WTC11 (cell line): Measurements from ENCODE around the gene SNX11.

Source experiments
- CTCF ChIP-seq: fragments of 200-600 bp; IDR thresholded peaks from 2 replicates; pipeline ENCODE4 v1.8.0; 2022; ENCODE audit warnings: antibody characterized with exemption
- E2F4 ChIP-seq: sonication (generic); formaldehyde crosslinking; IDR thresholded peaks from 2 replicates; pipeline ENCODE4 v1.8.1; 2022; ENCODE audit warnings: low read depth, mild to moderate bottlenecking, moderate library complexity, missing genetic modification reagents, borderline replicate concordance
- FOXJ3 ChIP-seq: sonication (generic); formaldehyde crosslinking; IDR thresholded peaks from 2 replicates; pipeline ENCODE4 v1.9.0; 2021; ENCODE audit warnings: missing genetic modification reagents, mild to moderate bottlenecking, borderline replicate concordance
- MXD4 ChIP-seq: fragments of 250-450 bp; sonication (Bioruptor Pico); IDR thresholded peaks from 2 replicates; pipeline ENCODE4 v1.8.0; 2021; ENCODE audit warnings: mild to moderate bottlenecking, moderate library complexity, borderline replicate concordance
- USF1 ChIP-seq: sonication (generic); formaldehyde crosslinking; IDR thresholded peaks from 2 replicates; pipeline ENCODE4 v1.8.0; 2022; ENCODE audit warnings: mild to moderate bottlenecking, missing genetic modification reagents
- ZBTB43 ChIP-seq: sonication (generic); formaldehyde crosslinking; IDR thresholded peaks from 2 replicates; pipeline ENCODE4 v1.8.1; 2023; ENCODE audit warnings: mild to moderate bottlenecking, missing genetic modification reagents
- ZNF532 ChIP-seq: fragments of 250-450 bp; sonication (Bioruptor Pico); IDR thresholded peaks from 2 replicates; pipeline ENCODE4 v1.9.0; 2021; ENCODE audit warnings: mild to moderate bottlenecking, borderline replicate concordance

GRCh38 chr17:48161127-48161905 is 53.8 kb downstream of the SNX11 start:
- TF ChIP-seq MXD4 (CRISPR knock-in tag) = no peak
- no peak for TF ChIP-seq ZBTB43
- no peak for TF ChIP-seq USF1 (CRISPR knock-in tag)
- TF ChIP-seq CTCF = no peak
- no peak for TF ChIP-seq E2F4
- no peak for TF ChIP-seq ZNF532 (CRISPR knock-in tag)
- TF ChIP-seq FOXJ3 (CRISPR knock-in tag) = no peak
